Measurements from ENCODE around the gene FOXC1.

Gene FOXC1

GRCh38 chr6:1609648-1610496 is at the start of gene FOXC1:
FOXC1 (plus strand) TSS chr6:1609915; CDS start chr6:1610446, 531 bp downstream.
- DNase-seq (ENCODE audit: low read depth): peak; percentile 30

GRCh38 chr6:1560281-1561058 is 49.2 kb upstream of the FOXC1 start:
- DNase-seq (ENCODE audit: low read depth): no peak

GRCh38 chr6:1561355-1561754 is 48.4 kb upstream of the FOXC1 start:
- DNase-seq (ENCODE audit: low read depth): no peak

- DNase-seq (ENCODE audit: low read depth): no peak
Measured at GRCh38 chr6:1562171-1562955, 47.4 kb upstream of the FOXC1 start.

GRCh38 chr6:1569377-1569776 is 40.3 kb upstream of the FOXC1 start:
- DNase-seq (ENCODE audit: low read depth): no peak

GRCh38 chr6:1570848-1571247 is 38.9 kb upstream of the FOXC1 start:
- no peak for DNase-seq (ENCODE audit: low read depth)

GRCh38 chr6:1572892-1573291 is 36.8 kb upstream of the FOXC1 start:
- DNase-seq (ENCODE audit: low read depth): no peak

- DNase-seq (ENCODE audit: low read depth): no peak
Measured at GRCh38 chr6:1574083-1574761, 35.5 kb upstream of the FOXC1 start.

- DNase-seq (ENCODE audit: low read depth): no peak
Measured at GRCh38 chr6:1574890-1575209, 34.9 kb upstream of the FOXC1 start.

- DNase-seq (ENCODE audit: low read depth): no peak
Measured at GRCh38 chr6:1575210-1576041, 34.3 kb upstream of the FOXC1 start.

GRCh38 chr6:1576166-1576565 is 33.5 kb upstream of the FOXC1 start:
- no peak for DNase-seq (ENCODE audit: low read depth)

- no peak for DNase-seq (ENCODE audit: low read depth)
Measured at GRCh38 chr6:1576711-1577110, 33.0 kb upstream of the FOXC1 start.

- no peak for DNase-seq (ENCODE audit: low read depth)
Measured at GRCh38 chr6:1577146-1577680, 32.5 kb upstream of the FOXC1 start.

- no peak for DNase-seq (ENCODE audit: low read depth)
Measured at GRCh38 chr6:1577896-1578745, 31.6 kb upstream of the FOXC1 start.

GRCh38 chr6:1579096-1579495 is 30.6 kb upstream of the FOXC1 start:
- no peak for DNase-seq (ENCODE audit: low read depth)

GRCh38 chr6:1580109-1580508 is 29.6 kb upstream of the FOXC1 start:
- DNase-seq (ENCODE audit: low read depth): no peak

- DNase-seq (ENCODE audit: low read depth): no peak
Measured at GRCh38 chr6:1580585-1580984, 29.1 kb upstream of the FOXC1 start.

GRCh38 chr6:1581120-1581991 is 28.4 kb upstream of the FOXC1 start:
- no peak for DNase-seq (ENCODE audit: low read depth)

GRCh38 chr6:1584146-1584545 is 25.6 kb upstream of the FOXC1 start:
- no peak for DNase-seq (ENCODE audit: low read depth)

All from CMK (cell line).